H9 (cell line): ENCODE data around the gene WDSUB1. TPM values are rescaled to one million over a fixed set of nuclear protein-coding genes. Genes with fewer than 3 reads are reported as not detected.

ENCODE experiments used
- DNase-seq: peaks from one replicate; pipeline ENCODE4 v3.0.0-alpha.2; 2017
- H2AFZ ChIP-seq: one replicate; pipeline ENCODE4 v1.6.1; 2013; ENCODE audit warnings: mild to moderate bottlenecking, low read length, control low read depth, moderate library complexity
- H2AK5ac ChIP-seq: 2 replicates; pipeline ENCODE4 v1.6.1; 2013; ENCODE audit warnings: low read length, control low read depth, mixed read lengths; ENCODE audit not compliant: insufficient read length
- H2BK120ac ChIP-seq: one replicate; pipeline ENCODE4 v1.6.1; 2013; ENCODE audit warnings: low read depth, mild to moderate bottlenecking, low read length, control low read depth, inconsistent platforms; ENCODE audit not compliant: poor library complexity, severe bottlenecking
- H2BK12ac ChIP-seq: 2 replicates; pipeline ENCODE4 v1.6.1; 2013; ENCODE audit warnings: low read length, control low read depth, mixed read lengths, low read depth; ENCODE audit not compliant: insufficient read length
- H2BK15ac ChIP-seq: 2 replicates; pipeline ENCODE4 v1.6.1; 2013; ENCODE audit warnings: low read depth, low read length, control low read depth
- H2BK20ac ChIP-seq: one replicate; pipeline ENCODE4 v1.6.1; 2013; ENCODE audit warnings: low read depth, mild to moderate bottlenecking, low read length, control low read depth, inconsistent platforms; ENCODE audit not compliant: poor library complexity, severe bottlenecking
- H2BK5ac ChIP-seq: 2 replicates; pipeline ENCODE4 v1.6.1; 2013; ENCODE audit warnings: low read length, control low read depth, mixed read lengths; ENCODE audit not compliant: insufficient read length
- H3K14ac ChIP-seq: 2 replicates; pipeline ENCODE4 v1.6.1; 2013; ENCODE audit warnings: low read length, control low read depth; ENCODE audit not compliant: insufficient read depth
- H3K18ac ChIP-seq: 2 replicates; pipeline ENCODE4 v1.6.1; 2013; ENCODE audit warnings: low read depth, mild to moderate bottlenecking, mixed read lengths, low read length, control low read depth; ENCODE audit not compliant: insufficient read length
- H3K23ac ChIP-seq: 2 replicates; pipeline ENCODE4 v1.6.1; 2013; ENCODE audit warnings: low read length, control low read depth, mixed read lengths, low read depth; ENCODE audit not compliant: insufficient read length
- H3K23me2 ChIP-seq: 2 replicates; pipeline ENCODE4 v1.6.1; 2013; ENCODE audit warnings: low read depth, mild to moderate bottlenecking, mixed read lengths, low read length, control low read depth; ENCODE audit not compliant: insufficient read length, poor library complexity, severe bottlenecking
- H3K27ac ChIP-seq: 2 replicates; pipeline ENCODE4 v1.5.1; 2013; ENCODE audit warnings: low read length, control low read depth, mixed read lengths, low read depth; ENCODE audit not compliant: insufficient read length
- H3K27me3 ChIP-seq: 2 replicates; pipeline ENCODE4 v1.6.1; 2013; ENCODE audit warnings: low read length, control low read depth, inconsistent platforms; ENCODE audit not compliant: insufficient read depth
- H3K4ac ChIP-seq: 2 replicates; pipeline ENCODE4 v1.6.1; 2013; ENCODE audit warnings: low read depth, mild to moderate bottlenecking, control low read depth, inconsistent platforms, low read length, moderate library complexity
- H3K4me1 ChIP-seq: 2 replicates; pipeline ENCODE4 v1.6.1; 2013; ENCODE audit warnings: low read length, control low read depth, inconsistent platforms; ENCODE audit not compliant: insufficient read depth
- H3K4me2 ChIP-seq: 2 replicates; pipeline ENCODE4 v1.6.1; 2013; ENCODE audit warnings: low read length, control low read depth, mixed read lengths; ENCODE audit not compliant: insufficient read length, insufficient read depth
- H3K56ac ChIP-seq: 2 replicates; pipeline ENCODE4 v1.6.1; 2013; ENCODE audit warnings: low read depth, mild to moderate bottlenecking, mixed read lengths, low read length, control low read depth; ENCODE audit not compliant: insufficient read length
- H3K79me1 ChIP-seq: 2 replicates; pipeline ENCODE4 v1.6.1; 2013; ENCODE audit warnings: low read depth, mild to moderate bottlenecking, moderate library complexity, low read length, control low read depth, inconsistent platforms; ENCODE audit not compliant: insufficient read depth, poor library complexity, severe bottlenecking
- H3K79me2 ChIP-seq: 2 replicates; pipeline ENCODE4 v1.6.1; 2013; ENCODE audit warnings: low read length, control low read depth, inconsistent platforms; ENCODE audit not compliant: insufficient read depth
- H3K9ac ChIP-seq: 2 replicates; pipeline ENCODE4 v1.6.1; 2013; ENCODE audit warnings: low read length, control low read depth, mixed read lengths; ENCODE audit not compliant: insufficient read length; ENCODE audit errors: extremely low read depth
- H3K9me3 ChIP-seq: one replicate; pipeline ENCODE4 v1.6.1; 2013; ENCODE audit warnings: low read depth, low read length, inconsistent platforms; ENCODE audit not compliant: control insufficient read depth
- H3T11ph ChIP-seq: one replicate; pipeline ENCODE4 v1.6.1; 2013; ENCODE audit warnings: mild to moderate bottlenecking, low read length, control low read depth, inconsistent platforms
- H4K20me1 ChIP-seq: one replicate; pipeline ENCODE4 v1.6.1; 2013; ENCODE audit not compliant: control insufficient read depth, insufficient read length, insufficient read depth
- H4K5ac ChIP-seq: 2 replicates; pipeline ENCODE4 v1.6.1; 2013; ENCODE audit warnings: low read depth, mild to moderate bottlenecking, mixed read lengths, low read length, control low read depth; ENCODE audit not compliant: insufficient read length
- H4K8ac ChIP-seq: replicated peaks from 2 replicates; pipeline ENCODE4 v1.6.1; 2013; ENCODE audit warnings: low read length, control low read depth, mixed read lengths, low read depth; ENCODE audit not compliant: insufficient read length
- H4K91ac ChIP-seq: 2 replicates; pipeline ENCODE4 v1.6.1; 2013; ENCODE audit warnings: low read depth, mild to moderate bottlenecking, moderate library complexity, mixed read lengths, low read length, control low read depth; ENCODE audit not compliant: insufficient read length
- H3K27ac Mint-ChIP-seq, 3 experiments: 2 replicates in 2 of 3; 3 replicates in 1 of 3; pipeline ENCODE4 v1.8.0; 2020 to 2021; ENCODE audit warnings: mixed read lengths in 3 of 3, mild to moderate bottlenecking in 1 of 3, moderate library complexity in 1 of 3
- H3K27me3 Mint-ChIP-seq: 2 replicates; pipeline ENCODE4 v1.8.0; 2021; ENCODE audit warnings: low read depth, mild to moderate bottlenecking, moderate library complexity, mixed read lengths
- H3K36me3 Mint-ChIP-seq, 3 experiments: 2 replicates in 2 of 3; 3 replicates in 1 of 3; pipeline ENCODE4 v1.8.0; 2020 to 2021; ENCODE audit warnings: low read depth in 3 of 3, mixed read lengths in 3 of 3; ENCODE audit not compliant: insufficient read depth in 1 of 3
- H3K4me1 Mint-ChIP-seq, 2 experiments: 2 replicates each; pipeline ENCODE4 v1.8.0; 2020; ENCODE audit warnings: mixed read lengths in 2 of 2
- H3K4me3 Mint-ChIP-seq, 2 experiments: 2 replicates in 1 of 2; 3 replicates in 1 of 2; pipeline ENCODE4 v1.8.0; 2020 to 2021; ENCODE audit warnings: mild to moderate bottlenecking in 2 of 2, mixed read lengths in 2 of 2, moderate library complexity in 1 of 2
- H3K9me3 Mint-ChIP-seq, 2 experiments: 2 replicates in 1 of 2; 3 replicates in 1 of 2; pipeline ENCODE4 v1.8.0; 2020; ENCODE audit warnings: mild to moderate bottlenecking in 2 of 2, mixed read lengths in 2 of 2, moderate library complexity in 1 of 2
- WGBS: extraction: QIAGEN DNeasy Blood & Tissue Kit; methylation state at CpG from one replicate; pipeline ENCODE4 v1.1.7; 2013; ENCODE audit warnings: missing lambda C conversion rate, low lambda C conversion rate, mixed read lengths; ENCODE audit not compliant: insufficient read length; ENCODE audit errors: extremely low coverage; 5-methylcytosine and 5-hydroxymethylcytosine counted together
- total RNA-seq: library from RNA; stranded (reverse); gene quantifications from 2 replicates; pipeline ENCODE4 v1.2.1, GENCODE V29; 2021
- TF ChIP-seq, protein P1 (sequence below): fragments of 200-600 bp; sonication (generic); conservative IDR thresholded peaks from 3 replicates; pipeline ENCODE4 v1.8.0; 2021; ENCODE audit warnings: antibody characterized with exemption, mild to moderate bottlenecking

Gene WDSUB1
- total RNA-seq, 1 experiment from 2014 or later: 5.5 TPM

DNA sequence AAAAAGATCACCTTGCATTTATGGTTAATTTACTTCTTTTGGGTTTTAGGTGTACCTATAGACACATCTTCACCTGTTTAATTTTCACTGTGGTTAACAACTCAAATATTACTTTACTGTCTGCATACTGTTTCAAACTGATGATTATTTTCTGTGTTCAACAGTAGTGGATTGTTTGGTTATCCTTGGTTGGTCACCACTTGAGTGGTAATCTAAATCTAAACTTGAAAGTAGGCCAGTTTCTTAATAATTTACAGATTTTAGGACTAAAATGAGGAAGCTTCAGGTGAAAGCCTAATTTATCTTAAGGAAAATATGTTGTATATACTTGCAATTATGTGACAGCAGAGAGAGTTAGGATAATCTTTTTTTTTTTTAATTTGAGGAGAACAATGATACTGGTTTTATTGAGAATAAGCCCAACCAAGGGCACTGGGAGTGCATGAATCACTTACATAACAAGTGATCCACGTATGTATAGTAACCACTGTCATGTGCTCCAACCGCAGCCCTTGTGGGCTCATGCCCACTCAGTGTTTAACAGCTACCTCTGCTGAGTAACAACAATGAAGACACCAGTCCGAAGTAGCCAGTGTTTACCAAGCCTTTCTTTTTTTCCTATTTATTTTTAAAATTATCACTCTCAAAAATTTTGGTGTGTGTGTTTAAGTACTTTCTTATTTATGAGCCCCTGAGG, 31.0 kb upstream of the WDSUB1 start:
- no peak overlapping the region for H3T11ph ChIP-seq
- no peak overlapping the region for H3K14ac ChIP-seq
- H3K4me2 ChIP-seq: no peak overlapping the region
- no peak overlapping the region for H2BK5ac ChIP-seq
- no peak overlapping the region for H3K4ac ChIP-seq
- Mint-ChIP-seq H3K4me3 (no peak overlapping the region), H3K4me1 (peaks cover 0 to 2% of the 10 kb centered on the region in 2 experiments; a peak in 1 of 4 replicates), H3K36me3 (peaks cover 11 to 40% (median 34%) of the 10 kb centered on the region in 3 experiments), H3K27ac (no peak overlapping the region), H3K27me3 (no peaks in the 10 kb centered on the region), H3K9me3 (peaks cover 2 to 5% of the 10 kb centered on the region in 2 experiments; a peak in 2 of 5 replicates)
- no peak overlapping the region for H2BK20ac ChIP-seq
- no peaks in the 10 kb centered on the region for H3K27me3 ChIP-seq
- H3K79me1 ChIP-seq: no peaks in the 10 kb centered on the region
- H4K91ac ChIP-seq: no peak overlapping the region
- no peak overlapping the region for H4K5ac ChIP-seq
- TF ChIP-seq, protein P1, sequence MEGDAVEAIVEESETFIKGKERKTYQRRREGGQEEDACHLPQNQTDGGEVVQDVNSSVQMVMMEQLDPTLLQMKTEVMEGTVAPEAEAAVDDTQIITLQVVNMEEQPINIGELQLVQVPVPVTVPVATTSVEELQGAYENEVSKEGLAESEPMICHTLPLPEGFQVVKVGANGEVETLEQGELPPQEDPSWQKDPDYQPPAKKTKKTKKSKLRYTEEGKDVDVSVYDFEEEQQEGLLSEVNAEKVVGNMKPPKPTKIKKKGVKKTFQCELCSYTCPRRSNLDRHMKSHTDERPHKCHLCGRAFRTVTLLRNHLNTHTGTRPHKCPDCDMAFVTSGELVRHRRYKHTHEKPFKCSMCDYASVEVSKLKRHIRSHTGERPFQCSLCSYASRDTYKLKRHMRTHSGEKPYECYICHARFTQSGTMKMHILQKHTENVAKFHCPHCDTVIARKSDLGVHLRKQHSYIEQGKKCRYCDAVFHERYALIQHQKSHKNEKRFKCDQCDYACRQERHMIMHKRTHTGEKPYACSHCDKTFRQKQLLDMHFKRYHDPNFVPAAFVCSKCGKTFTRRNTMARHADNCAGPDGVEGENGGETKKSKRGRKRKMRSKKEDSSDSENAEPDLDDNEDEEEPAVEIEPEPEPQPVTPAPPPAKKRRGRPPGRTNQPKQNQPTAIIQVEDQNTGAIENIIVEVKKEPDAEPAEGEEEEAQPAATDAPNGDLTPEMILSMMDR: no peak
- no peak overlapping the region for H2BK15ac ChIP-seq
- no peak overlapping the region for H3K27ac ChIP-seq
- no peak for DNase-seq
- H3K9me3 ChIP-seq: no peaks in the 10 kb centered on the region
- no peak overlapping the region for H2AFZ ChIP-seq
- no peak overlapping the region for H3K23ac ChIP-seq
- no peak overlapping the region for H2BK12ac ChIP-seq
- no peak overlapping the region for H2BK120ac ChIP-seq
- H3K4me1 ChIP-seq: no peaks in the 10 kb centered on the region
- no peak overlapping the region for H4K8ac ChIP-seq
- no peaks in the 10 kb centered on the region for H3K23me2 ChIP-seq
- H3K79me2 ChIP-seq: no peaks in the 10 kb centered on the region
- H2AK5ac ChIP-seq: no peak overlapping the region
- H3K56ac ChIP-seq: no peak overlapping the region
- H3K18ac ChIP-seq: no peak overlapping the region
- H3K9ac ChIP-seq: no peak overlapping the region
- no CpG with 5 or more reads among the region's 3 CpGs for WGBS
- no peaks in the 10 kb centered on the region for H4K20me1 ChIP-seq
